ENCODE measurements around the gene MAP3K7. TPM values are rescaled to one million over a fixed set of nuclear protein-coding genes. Genes with fewer than 3 reads are reported as not detected.

MAP3K7 gene
- polyA plus RNA-seq, 1 experiment, result 23.1 TPM

- no peak for TF ChIP-seq CTCF (IDR thresholded peaks at IDR 0.05; ENCODE audit: insufficient read depth, low read depth, low read length)
- no peak for DNase-seq (ENCODE audit: low read depth)
- no peaks in the 10 kb centered on the region for H3K36me3 ChIP-seq (ENCODE audit: control insufficient read depth, insufficient read depth, low read length)
- no peaks in the 10 kb centered on the region for H3K27me3 ChIP-seq (ENCODE audit: control insufficient read depth, insufficient read depth, low read length)
- CTCF ChIA-PET, result no interaction called here
- POLR2A ChIA-PET, result no interaction called here
- no peak overlapping the region for H3K4me3 ChIP-seq (ENCODE audit: low read depth, low read length)
Observed at GRCh38 chr6:90521955-90522354, 64.9 kb downstream of the MAP3K7 start.

- no peaks in the 10 kb centered on the region for H3K27me3 ChIP-seq (ENCODE audit: control insufficient read depth, insufficient read depth, low read length)
- no peak for DNase-seq (ENCODE audit: low read depth)
- ChIA-PET CTCF (no interaction called here), POLR2A (no interaction called here)
- H3K36me3 ChIP-seq (ENCODE audit: control insufficient read depth, insufficient read depth, low read length), result peaks cover 2% of the 10 kb centered on the region; the same call in 1 of the 2 replicates
- H3K4me3 ChIP-seq (ENCODE audit: low read depth, low read length), result no peak overlapping the region
- TF ChIP-seq CTCF (IDR thresholded peaks at IDR 0.05; ENCODE audit: insufficient read depth, low read depth, low read length), result no peak
Observed at GRCh38 chr6:90516074-90516660, 70.7 kb downstream of the MAP3K7 start.

GRCh38 chr6:90514496-90514895 is 72.4 kb downstream of the MAP3K7 start:
- Histone ChIP-seq H3K36me3 (ENCODE audit: control insufficient read depth, insufficient read depth, low read length) (peaks cover 2% of the 10 kb centered on the region; the same call in 1 of the 2 replicates), H3K27me3 (ENCODE audit: control insufficient read depth, insufficient read depth, low read length) (no peaks in the 10 kb centered on the region), H3K4me3 (ENCODE audit: low read depth, low read length) (no peak overlapping the region)
- no peak for DNase-seq (ENCODE audit: low read depth)
- POLR2A ChIA-PET, result no interaction called here
- TF ChIP-seq CTCF (IDR thresholded peaks at IDR 0.05; ENCODE audit: insufficient read depth, low read depth, low read length), result no peak
- CTCF ChIA-PET, result no interaction called here

- H3K36me3 ChIP-seq (ENCODE audit: control insufficient read depth, insufficient read depth, low read length), result peaks cover 2% of the 10 kb centered on the region; the same call in 1 of the 2 replicates
Observed at GRCh38 chr6:90508753-90509152, 78.1 kb downstream of the MAP3K7 start.

GRCh38 chr6:90502866-90503407 is 83.9 kb downstream of the MAP3K7 start:
- Histone ChIP-seq H3K36me3 (ENCODE audit: control insufficient read depth, insufficient read depth, low read length) (no peaks in the 10 kb centered on the region), H3K4me3 (ENCODE audit: low read depth, low read length) (no peak overlapping the region), H3K27me3 (ENCODE audit: control insufficient read depth, insufficient read depth, low read length) (no peaks in the 10 kb centered on the region)
- DNase-seq (ENCODE audit: low read depth), result no peak
- POLR2A ChIA-PET, result no interaction called here
- no peak for TF ChIP-seq CTCF (IDR thresholded peaks at IDR 0.05; ENCODE audit: insufficient read depth, low read depth, low read length)
- CTCF ChIA-PET, result no interaction called here

More at GRCh38 chr6:90508753-90509152, 78.1 kb downstream of the MAP3K7 start:
- ChIA-PET POLR2A (no interaction called here), CTCF (interaction anchor here (1.7 kb wide), 1 partner anchor 10 kb away, joined by 3 read pairs; no protein-coding TSS in a partner anchor)
- Histone ChIP-seq H3K4me3 (ENCODE audit: low read depth, low read length) (no peak overlapping the region), H3K27me3 (ENCODE audit: control insufficient read depth, insufficient read depth, low read length) (no peaks in the 10 kb centered on the region)
- no peak for DNase-seq (ENCODE audit: low read depth)
- no peak for TF ChIP-seq CTCF (IDR thresholded peaks at IDR 0.05; ENCODE audit: insufficient read depth, low read depth, low read length)

All from BJ (cell line).